Measurements from ENCODE around the gene RBM10.

RBM10 gene

GRCh38 chrX:47197526-47197925 lies 52.5 kb downstream of the RBM10 start:
- DNase-seq (ENCODE audit: low spot score), result no peak

GRCh38 chrX:47198026-47198686 lies 53.1 kb downstream of the RBM10 start:
- no peak for DNase-seq (ENCODE audit: low spot score)

GRCh38 chrX:47198687-47199080 lies 53.7 kb downstream of the RBM10 start:
- no peak for DNase-seq (ENCODE audit: low spot score)

- no peak for DNase-seq (ENCODE audit: low spot score)
Measured at GRCh38 chrX:47199286-47199685, 54.3 kb downstream of the RBM10 start.

GRCh38 chrX:47200385-47201150 lies 55.5 kb downstream of the RBM10 start:
- DNase-seq (ENCODE audit: low spot score), result no peak

- no peak for DNase-seq (ENCODE audit: low spot score)
Measured at GRCh38 chrX:47201345-47201944, 56.4 kb downstream of the RBM10 start.

- DNase-seq (ENCODE audit: low spot score), result no peak
Measured at GRCh38 chrX:47202316-47202715, 57.3 kb downstream of the RBM10 start.

- DNase-seq (ENCODE audit: low spot score), result no peak
Measured at GRCh38 chrX:47202877-47203276, 57.9 kb downstream of the RBM10 start.

GRCh38 chrX:47204970-47205369 lies 59.9 kb downstream of the RBM10 start:
- no peak for DNase-seq (ENCODE audit: low spot score)

- DNase-seq (ENCODE audit: low spot score), result no peak
Measured at GRCh38 chrX:47206316-47206715, 61.3 kb downstream of the RBM10 start.

- DNase-seq (ENCODE audit: low spot score), result no peak
Measured at GRCh38 chrX:47208108-47208507, 63.1 kb downstream of the RBM10 start.

GRCh38 chrX:47209508-47210238 lies 64.7 kb downstream of the RBM10 start:
- no peak for DNase-seq (ENCODE audit: low spot score)

- no peak for DNase-seq (ENCODE audit: low spot score)
Measured at GRCh38 chrX:47210661-47211425, 65.8 kb downstream of the RBM10 start.

GRCh38 chrX:47212381-47213293 lies 67.6 kb downstream of the RBM10 start:
- no peak for DNase-seq (ENCODE audit: low spot score)

- no peak for DNase-seq (ENCODE audit: low spot score)
Measured at GRCh38 chrX:47214435-47215077, 69.5 kb downstream of the RBM10 start.

GRCh38 chrX:47215291-47215900 lies 70.4 kb downstream of the RBM10 start:
- no peak for DNase-seq (ENCODE audit: low spot score)

GRCh38 chrX:47216393-47216925 lies 71.4 kb downstream of the RBM10 start:
- no peak for DNase-seq (ENCODE audit: low spot score)

GRCh38 chrX:47217121-47217851 lies 72.3 kb downstream of the RBM10 start:
- DNase-seq (ENCODE audit: low spot score), result no peak

GRCh38 chrX:47217852-47218279 lies 72.8 kb downstream of the RBM10 start:
- peak; percentile 98 for DNase-seq (ENCODE audit: low spot score)

Data from activated CD4-positive, alpha-beta T cell treated with anti-CD3 and anti-CD28 coated beads, Interleukin-2, Interleukin-4, amounts not matched to agents 100 ng/mL and 50 ng/mL, durations not matched to agents 16 hours and 8 hours (primary cell).